ENCODE data around the gene PIH1D2. TPM values are rescaled to one million over a fixed set of nuclear protein-coding genes. Genes with fewer than 3 reads are reported as not detected.
A peak's percentile ranks its signal among the peaks of the same experiment; 100 is the strongest.

The PIH1D2 gene
- total and polyA plus RNA-seq, 10 of the 15 experiments (the other 5 are each of a cell fraction or from before 2014, with no cell fraction given): 0.51 to 3.0 (median 1.5) TPM

DNA sequence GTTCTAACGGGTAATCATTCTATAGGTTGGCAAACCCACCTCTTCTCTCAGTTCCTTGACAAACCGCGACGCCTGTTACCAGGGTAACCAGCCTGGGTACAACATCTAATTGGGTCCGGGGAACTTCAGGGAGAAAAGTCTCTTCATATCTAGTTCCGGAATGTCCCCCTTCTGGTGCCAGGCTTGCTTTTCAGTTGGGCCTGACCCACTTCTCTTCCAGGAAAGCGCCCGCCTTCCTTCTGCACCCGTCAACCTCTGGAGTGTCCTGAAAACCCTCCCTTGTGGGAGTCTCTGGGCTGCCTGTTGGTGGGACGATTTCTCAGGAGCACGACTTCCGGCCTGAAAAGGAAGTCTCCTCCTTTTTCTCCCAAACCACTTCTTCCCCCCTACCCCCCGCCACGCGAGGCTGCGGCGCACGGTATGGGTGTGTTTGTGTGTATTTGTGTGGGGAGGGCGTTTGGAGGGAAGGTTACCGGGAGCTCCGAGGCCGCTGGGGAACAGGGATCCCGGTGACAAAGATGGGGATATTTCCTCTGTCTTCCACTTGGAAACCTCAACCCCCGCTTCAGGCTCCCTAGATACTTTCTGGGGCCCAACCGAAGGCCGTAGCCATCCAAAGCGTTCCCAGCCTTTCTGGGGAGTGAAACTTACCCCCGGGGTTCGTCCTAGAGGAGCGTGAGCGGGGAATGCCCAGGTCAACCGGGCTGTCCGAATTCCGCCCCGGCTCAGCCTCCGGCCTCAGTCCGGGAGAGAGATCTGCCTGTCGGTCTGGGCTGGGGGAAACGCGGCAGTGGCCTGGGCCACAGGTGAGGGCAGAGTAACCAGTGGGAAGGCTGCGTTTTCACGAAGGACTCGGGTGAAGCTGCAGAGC is at the start of gene PIH1D2, which contains the start of gene NKAPD1 (continued):
- TF ChIP-seq, protein P1, sequence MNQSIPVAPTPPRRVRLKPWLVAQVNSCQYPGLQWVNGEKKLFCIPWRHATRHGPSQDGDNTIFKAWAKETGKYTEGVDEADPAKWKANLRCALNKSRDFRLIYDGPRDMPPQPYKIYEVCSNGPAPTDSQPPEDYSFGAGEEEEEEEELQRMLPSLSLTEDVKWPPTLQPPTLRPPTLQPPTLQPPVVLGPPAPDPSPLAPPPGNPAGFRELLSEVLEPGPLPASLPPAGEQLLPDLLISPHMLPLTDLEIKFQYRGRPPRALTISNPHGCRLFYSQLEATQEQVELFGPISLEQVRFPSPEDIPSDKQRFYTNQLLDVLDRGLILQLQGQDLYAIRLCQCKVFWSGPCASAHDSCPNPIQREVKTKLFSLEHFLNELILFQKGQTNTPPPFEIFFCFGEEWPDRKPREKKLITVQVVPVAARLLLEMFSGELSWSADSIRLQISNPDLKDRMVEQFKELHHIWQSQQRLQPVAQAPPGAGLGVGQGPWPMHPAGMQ (IDR thresholded peaks at IDR 0.05; ENCODE audit: borderline replicate concordance): no peak
- TF ChIP-seq, protein P2, sequence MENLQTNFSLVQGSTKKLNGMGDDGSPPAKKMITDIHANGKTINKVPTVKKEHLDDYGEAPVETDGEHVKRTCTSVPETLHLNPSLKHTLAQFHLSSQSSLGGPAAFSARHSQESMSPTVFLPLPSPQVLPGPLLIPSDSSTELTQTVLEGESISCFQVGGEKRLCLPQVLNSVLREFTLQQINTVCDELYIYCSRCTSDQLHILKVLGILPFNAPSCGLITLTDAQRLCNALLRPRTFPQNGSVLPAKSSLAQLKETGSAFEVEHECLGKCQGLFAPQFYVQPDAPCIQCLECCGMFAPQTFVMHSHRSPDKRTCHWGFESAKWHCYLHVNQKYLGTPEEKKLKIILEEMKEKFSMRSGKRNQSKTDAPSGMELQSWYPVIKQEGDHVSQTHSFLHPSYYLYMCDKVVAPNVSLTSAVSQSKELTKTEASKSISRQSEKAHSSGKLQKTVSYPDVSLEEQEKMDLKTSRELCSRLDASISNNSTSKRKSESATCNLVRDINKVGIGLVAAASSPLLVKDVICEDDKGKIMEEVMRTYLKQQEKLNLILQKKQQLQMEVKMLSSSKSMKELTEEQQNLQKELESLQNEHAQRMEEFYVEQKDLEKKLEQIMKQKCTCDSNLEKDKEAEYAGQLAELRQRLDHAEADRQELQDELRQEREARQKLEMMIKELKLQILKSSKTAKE (IDR thresholded peaks at IDR 0.05; ENCODE audit: low read depth, poor library complexity, severe bottlenecking): peak; percentile 90
- TF ChIP-seq NFYB (IDR thresholded peaks at IDR 0.05; ENCODE audit: insufficient read depth, low read depth, low read length): no peak
- TF ChIP-seq IRF4 (IDR thresholded peaks at IDR 0.05; ENCODE audit: low read depth, low read length): peak; percentile 57; the same call in 1 of the 2 replicates
- no peak for TF ChIP-seq MTA3 (IDR thresholded peaks at IDR 0.05; ENCODE audit: borderline replicate concordance, low read length)
- TF ChIP-seq, protein P3, sequence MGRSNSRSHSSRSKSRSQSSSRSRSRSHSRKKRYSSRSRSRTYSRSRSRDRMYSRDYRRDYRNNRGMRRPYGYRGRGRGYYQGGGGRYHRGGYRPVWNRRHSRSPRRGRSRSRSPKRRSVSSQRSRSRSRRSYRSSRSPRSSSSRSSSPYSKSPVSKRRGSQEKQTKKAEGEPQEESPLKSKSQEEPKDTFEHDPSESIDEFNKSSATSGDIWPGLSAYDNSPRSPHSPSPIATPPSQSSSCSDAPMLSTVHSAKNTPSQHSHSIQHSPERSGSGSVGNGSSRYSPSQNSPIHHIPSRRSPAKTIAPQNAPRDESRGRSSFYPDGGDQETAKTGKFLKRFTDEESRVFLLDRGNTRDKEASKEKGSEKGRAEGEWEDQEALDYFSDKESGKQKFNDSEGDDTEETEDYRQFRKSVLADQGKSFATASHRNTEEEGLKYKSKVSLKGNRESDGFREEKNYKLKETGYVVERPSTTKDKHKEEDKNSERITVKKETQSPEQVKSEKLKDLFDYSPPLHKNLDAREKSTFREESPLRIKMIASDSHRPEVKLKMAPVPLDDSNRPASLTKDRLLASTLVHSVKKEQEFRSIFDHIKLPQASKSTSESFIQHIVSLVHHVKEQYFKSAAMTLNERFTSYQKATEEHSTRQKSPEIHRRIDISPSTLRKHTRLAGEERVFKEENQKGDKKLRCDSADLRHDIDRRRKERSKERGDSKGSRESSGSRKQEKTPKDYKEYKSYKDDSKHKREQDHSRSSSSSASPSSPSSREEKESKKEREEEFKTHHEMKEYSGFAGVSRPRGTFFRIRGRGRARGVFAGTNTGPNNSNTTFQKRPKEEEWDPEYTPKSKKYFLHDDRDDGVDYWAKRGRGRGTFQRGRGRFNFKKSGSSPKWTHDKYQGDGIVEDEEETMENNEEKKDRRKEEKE (IDR thresholded peaks at IDR 0.05): no peak
- TF ChIP-seq, protein P4, sequence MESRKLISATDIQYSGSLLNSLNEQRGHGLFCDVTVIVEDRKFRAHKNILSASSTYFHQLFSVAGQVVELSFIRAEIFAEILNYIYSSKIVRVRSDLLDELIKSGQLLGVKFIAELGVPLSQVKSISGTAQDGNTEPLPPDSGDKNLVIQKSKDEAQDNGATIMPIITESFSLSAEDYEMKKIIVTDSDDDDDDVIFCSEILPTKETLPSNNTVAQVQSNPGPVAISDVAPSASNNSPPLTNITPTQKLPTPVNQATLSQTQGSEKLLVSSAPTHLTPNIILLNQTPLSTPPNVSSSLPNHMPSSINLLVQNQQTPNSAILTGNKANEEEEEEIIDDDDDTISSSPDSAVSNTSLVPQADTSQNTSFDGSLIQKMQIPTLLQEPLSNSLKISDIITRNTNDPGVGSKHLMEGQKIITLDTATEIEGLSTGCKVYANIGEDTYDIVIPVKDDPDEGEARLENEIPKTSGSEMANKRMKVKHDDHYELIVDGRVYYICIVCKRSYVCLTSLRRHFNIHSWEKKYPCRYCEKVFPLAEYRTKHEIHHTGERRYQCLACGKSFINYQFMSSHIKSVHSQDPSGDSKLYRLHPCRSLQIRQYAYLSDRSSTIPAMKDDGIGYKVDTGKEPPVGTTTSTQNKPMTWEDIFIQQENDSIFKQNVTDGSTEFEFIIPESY (IDR thresholded peaks at IDR 0.05): peak; percentile 64; the same call in 1 of the 2 replicates
- peak; percentile 84; the same call in 1 of the 2 replicates for TF ChIP-seq ZSCAN29 (IDR thresholded peaks at IDR 0.05)
- TF ChIP-seq, protein P5, sequence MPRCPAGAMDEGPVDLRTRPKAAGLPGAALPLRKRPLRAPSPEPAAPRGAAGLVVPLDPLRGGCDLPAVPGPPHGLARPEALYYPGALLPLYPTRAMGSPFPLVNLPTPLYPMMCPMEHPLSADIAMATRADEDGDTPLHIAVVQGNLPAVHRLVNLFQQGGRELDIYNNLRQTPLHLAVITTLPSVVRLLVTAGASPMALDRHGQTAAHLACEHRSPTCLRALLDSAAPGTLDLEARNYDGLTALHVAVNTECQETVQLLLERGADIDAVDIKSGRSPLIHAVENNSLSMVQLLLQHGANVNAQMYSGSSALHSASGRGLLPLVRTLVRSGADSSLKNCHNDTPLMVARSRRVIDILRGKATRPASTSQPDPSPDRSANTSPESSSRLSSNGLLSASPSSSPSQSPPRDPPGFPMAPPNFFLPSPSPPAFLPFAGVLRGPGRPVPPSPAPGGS (IDR thresholded peaks at IDR 0.05; ENCODE audit: borderline replicate concordance, insufficient read depth, low read depth, low read length, poor library complexity, severe bottlenecking): no peak
- peak; percentile 75 for TF ChIP-seq TAF1 (IDR thresholded peaks at IDR 0.05; ENCODE audit: borderline replicate concordance, low read depth, low read length)
- TF ChIP-seq ZNF622 (IDR thresholded peaks at IDR 0.05): no peak
- TF ChIP-seq, protein P6, sequence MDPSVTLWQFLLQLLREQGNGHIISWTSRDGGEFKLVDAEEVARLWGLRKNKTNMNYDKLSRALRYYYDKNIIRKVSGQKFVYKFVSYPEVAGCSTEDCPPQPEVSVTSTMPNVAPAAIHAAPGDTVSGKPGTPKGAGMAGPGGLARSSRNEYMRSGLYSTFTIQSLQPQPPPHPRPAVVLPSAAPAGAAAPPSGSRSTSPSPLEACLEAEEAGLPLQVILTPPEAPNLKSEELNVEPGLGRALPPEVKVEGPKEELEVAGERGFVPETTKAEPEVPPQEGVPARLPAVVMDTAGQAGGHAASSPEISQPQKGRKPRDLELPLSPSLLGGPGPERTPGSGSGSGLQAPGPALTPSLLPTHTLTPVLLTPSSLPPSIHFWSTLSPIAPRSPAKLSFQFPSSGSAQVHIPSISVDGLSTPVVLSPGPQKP (IDR thresholded peaks at IDR 0.05; ENCODE audit: low read depth, low read length): peak; percentile 58; the same call in 1 of the 2 replicates
- peak; percentile 84 for TF ChIP-seq MXI1 (IDR thresholded peaks at IDR 0.05; ENCODE audit: low read depth, low read length)
- peak; percentile 80 for TF ChIP-seq NR2C1 (IDR thresholded peaks at IDR 0.05)
- TF ChIP-seq MYB (IDR thresholded peaks at IDR 0.05; ENCODE audit: borderline replicate concordance, low read depth, low read length): peak; percentile 33; the same call in 1 of the 2 replicates
- TF ChIP-seq POLR2AphosphoS5 (IDR thresholded peaks at IDR 0.05; ENCODE audit: low read length): peak; percentile 67; the same call in 1 of the 2 replicates
- no peak for TF ChIP-seq SMARCA5 (IDR thresholded peaks at IDR 0.05)
- TF ChIP-seq PML (IDR thresholded peaks at IDR 0.05; ENCODE audit: low read length): peak; percentile 67

Data from GM12878 (cell line).